ENCODE results near the gene TNC.

DNA sequence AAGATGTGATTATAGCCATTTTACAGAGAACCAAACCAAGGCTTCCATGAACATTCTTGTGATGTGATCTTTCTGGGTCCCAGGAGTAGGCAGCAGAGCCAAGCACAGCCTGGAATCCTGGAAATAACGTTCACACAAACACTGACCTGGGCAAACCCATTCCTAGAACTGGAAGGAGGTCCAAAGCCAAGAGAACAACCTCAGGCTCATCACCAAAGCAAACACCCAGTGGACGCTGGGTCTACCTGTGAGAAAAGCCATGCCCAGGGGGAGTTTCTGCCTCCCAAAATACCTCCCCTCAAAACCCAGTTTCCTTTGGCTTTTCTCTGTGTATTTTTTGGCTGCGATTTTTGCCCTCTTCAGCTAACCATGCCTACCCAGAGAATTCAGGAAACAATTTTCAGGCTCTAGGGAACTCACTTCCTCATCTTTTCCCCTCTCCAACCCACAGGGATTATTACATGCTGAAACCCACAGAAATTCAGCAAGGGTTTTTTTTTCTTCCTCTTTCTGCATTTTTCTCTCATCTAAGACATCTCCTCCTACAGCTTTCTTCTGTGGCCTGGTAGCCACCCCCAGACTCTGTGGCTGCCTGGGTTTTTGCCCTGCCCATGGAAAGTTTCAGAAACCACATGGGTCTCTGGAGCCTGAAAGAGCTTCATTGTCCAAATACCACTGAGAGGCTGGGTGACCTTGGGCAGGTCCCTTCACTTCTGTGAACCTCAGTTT, 75.0 kb downstream of the TNC start:
- TF ChIP-seq POLR2A (IDR thresholded peaks at IDR 0.05), result no peak
- TF ChIP-seq, protein P1, sequence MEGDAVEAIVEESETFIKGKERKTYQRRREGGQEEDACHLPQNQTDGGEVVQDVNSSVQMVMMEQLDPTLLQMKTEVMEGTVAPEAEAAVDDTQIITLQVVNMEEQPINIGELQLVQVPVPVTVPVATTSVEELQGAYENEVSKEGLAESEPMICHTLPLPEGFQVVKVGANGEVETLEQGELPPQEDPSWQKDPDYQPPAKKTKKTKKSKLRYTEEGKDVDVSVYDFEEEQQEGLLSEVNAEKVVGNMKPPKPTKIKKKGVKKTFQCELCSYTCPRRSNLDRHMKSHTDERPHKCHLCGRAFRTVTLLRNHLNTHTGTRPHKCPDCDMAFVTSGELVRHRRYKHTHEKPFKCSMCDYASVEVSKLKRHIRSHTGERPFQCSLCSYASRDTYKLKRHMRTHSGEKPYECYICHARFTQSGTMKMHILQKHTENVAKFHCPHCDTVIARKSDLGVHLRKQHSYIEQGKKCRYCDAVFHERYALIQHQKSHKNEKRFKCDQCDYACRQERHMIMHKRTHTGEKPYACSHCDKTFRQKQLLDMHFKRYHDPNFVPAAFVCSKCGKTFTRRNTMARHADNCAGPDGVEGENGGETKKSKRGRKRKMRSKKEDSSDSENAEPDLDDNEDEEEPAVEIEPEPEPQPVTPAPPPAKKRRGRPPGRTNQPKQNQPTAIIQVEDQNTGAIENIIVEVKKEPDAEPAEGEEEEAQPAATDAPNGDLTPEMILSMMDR (IDR thresholded peaks at IDR 0.05), result no peak
